ENCODE results near the gene MYNN.

The MYNN gene

GRCh38 chr3:169777822-169778221 lies 4.6 kb downstream of the MYNN start:
- DNase-seq: no peak

- DNase-seq: no peak
Measured at GRCh38 chr3:169780742-169781141, 7.5 kb downstream of the MYNN start.

- no peak for DNase-seq
Measured at GRCh38 chr3:169781209-169781855, 8.1 kb downstream of the MYNN start.

- DNase-seq: no peak
Measured at GRCh38 chr3:169787120-169787519, 13.9 kb downstream of the MYNN start.

GRCh38 chr3:169787791-169788190 lies 14.6 kb downstream of the MYNN start:
- no peak for DNase-seq

GRCh38 chr3:169790219-169790618 lies 17.0 kb downstream of the MYNN start:
- no peak for DNase-seq

GRCh38 chr3:169790687-169791429 lies 17.7 kb downstream of the MYNN start:
- DNase-seq: no peak

GRCh38 chr3:169792359-169792758 lies 19.2 kb downstream of the MYNN start:
- DNase-seq: no peak

GRCh38 chr3:169804681-169805080 lies 31.5 kb downstream of the MYNN start:
- DNase-seq: no peak

GRCh38 chr3:169809230-169809795 lies 36.1 kb downstream of the MYNN start:
- DNase-seq: peak in 1 of 4 experiments; percentile 11

- peak in 2 of 4 experiments; percentile 17 to 34 for DNase-seq
Measured at GRCh38 chr3:169811631-169812331, 38.6 kb downstream of the MYNN start.

GRCh38 chr3:169812332-169813235 lies 39.4 kb downstream of the MYNN start, which contains the start of the genes LRRC34 and LRRIQ4:
Gene LRRC34 (minus strand): TSS chr3:169812904. CDS start chr3:169812548, 356 bp downstream.
Gene LRRIQ4 (plus strand): TSS chr3:169812870. CDS start chr3:169821922, 9,052 bp downstream.
- DNase-seq: peak; percentile 63 to 82 (median 74)

GRCh38 chr3:169813278-169813677 lies 40.1 kb downstream of the MYNN start:
- peak in 2 of 4 experiments; percentile 4 to 10 for DNase-seq

- DNase-seq: peak; percentile 30 to 69 (median 50)
Measured at GRCh38 chr3:169813757-169814517, 40.7 kb downstream of the MYNN start.

- no peak for DNase-seq
Measured at GRCh38 chr3:169815590-169816150, 42.5 kb downstream of the MYNN start.

GRCh38 chr3:169818316-169818715 lies 45.1 kb downstream of the MYNN start:
- DNase-seq: peak in 1 of 4 experiments; percentile 27

- DNase-seq: no peak
Measured at GRCh38 chr3:169822091-169822490, 48.9 kb downstream of the MYNN start.

- DNase-seq: no peak
Measured at GRCh38 chr3:169822540-169822939, 49.3 kb downstream of the MYNN start.

GRCh38 chr3:169822983-169823382 lies 49.8 kb downstream of the MYNN start:
- DNase-seq: no peak

- no peak for DNase-seq
Measured at GRCh38 chr3:169825316-169825715, 52.1 kb downstream of the MYNN start.

GRCh38 chr3:169827712-169828111 lies 54.5 kb downstream of the MYNN start:
- DNase-seq: peak in 3 of 4 experiments; percentile 30 to 42 (median 41)
